Activated CD4-positive, alpha-beta T cell treated with anti-CD3 and anti-CD28 coated beads for 36 hours (primary cell): ENCODE results near the gene MUC20. TPM values are rescaled to one million over a fixed set of nuclear protein-coding genes. Genes with fewer than 3 reads are reported as not detected.
"Not testable (repeated sequence)": the region's sequence is repeated elsewhere in the genome, so short reads cannot be mapped to it uniquely, and the experiment has no call there.

ENCODE experiments used
- ATAC-seq: fragments of 200-7000 bp; cut with Tn5 transposase; one replicate; pipeline ENCODE4 v1.10.0; 2021; ENCODE audit warnings: mild to moderate bottlenecking, moderate library complexity
- CTCF ChIA-PET: fragments of 350-600 bp; sonication (Branson Sonifier 250); formaldehyde crosslinking; loops from one replicate; lab custom pipeline; 2021; ENCODE audit warnings: antibody characterized with exemption; lab: Charles Lee
- POLR2A ChIA-PET: fragments of 350-600 bp; sonication (Branson Sonifier 250); formaldehyde crosslinking; loops from one replicate; lab custom pipeline; 2021; ENCODE audit warnings: antibody characterized with exemption, inconsistent platforms; lab: Charles Lee
- DNase-seq: peaks from one replicate; pipeline ENCODE4 v3.0.0-alpha.2; 2020
- H3K27ac Mint-ChIP-seq: one replicate; pipeline ENCODE4 v1.8.0; 2021; ENCODE audit warnings: mixed read lengths
- H3K27me3 Mint-ChIP-seq: one replicate; pipeline ENCODE4 v1.8.0; 2021; ENCODE audit warnings: mixed read lengths
- H3K36me3 Mint-ChIP-seq: one replicate; pipeline ENCODE4 v1.8.0; 2021; ENCODE audit warnings: low read depth, mixed read lengths
- H3K4me1 Mint-ChIP-seq: one replicate; pipeline ENCODE4 v1.8.0; 2021; ENCODE audit warnings: mixed read lengths
- H3K4me3 Mint-ChIP-seq: one replicate; pipeline ENCODE4 v1.8.0; 2021; ENCODE audit warnings: mild to moderate bottlenecking, moderate library complexity, mixed read lengths
- H3K9me3 Mint-ChIP-seq: one replicate; pipeline ENCODE4 v1.8.0; 2021; ENCODE audit warnings: low read depth, mixed read lengths
- intact Hi-C, 2 experiments: fragments of 100-400 bp; cut with DNase I in 1 of 2; cut with micrococcal nuclease in 1 of 2; formaldehyde crosslinking; loops; one replicate each; pipeline versions ENCODE4 v1.14.2 to v1.15.1; 2022 to 2024; cut with DNase I, micrococcal nuclease
- microRNA-seq: library from miRNA; unstranded; fragments of <30 nt; microRNA quantifications from one replicate; pipeline ENCODE4 v1.2.0, GENCODE V29; 2021; ENCODE audit warnings: borderline replicate concordance
- total RNA-seq, 2 experiments: library from RNA; stranded (reverse); gene quantifications; one replicate each; pipeline ENCODE4 v1.2.3, GENCODE V29; 2021

The MUC20 gene
- total RNA-seq, 2 experiments from 2014 or later: 0.30 to 0.54 TPM

- H3K4me1 Mint-ChIP-seq, POLR2A ChIA-PET: not testable (repeated sequence)
Measured at GRCh38 chr3:195770841-195771645, 50.3 kb downstream of the MUC20 start.

GRCh38 chr3:195771646-195772300 lies 51.0 kb downstream of the MUC20 start:
- POLR2A ChIA-PET: no interaction called here
- H3K36me3 Mint-ChIP-seq: no peaks in the 10 kb centered on the region
- no peaks in the 10 kb centered on the region for H3K27me3 Mint-ChIP-seq
- DNase-seq: no peak
- CTCF ChIA-PET: no interaction called here
- no peaks in the 10 kb centered on the region for H3K4me1 Mint-ChIP-seq
- H3K27ac Mint-ChIP-seq: no peak overlapping the region
- intact Hi-C loops: no loop called here
- H3K9me3 Mint-ChIP-seq: no peaks in the 10 kb centered on the region
- no peak overlapping the region for H3K4me3 Mint-ChIP-seq
- ATAC-seq: peak; percentile 24

More at GRCh38 chr3:195770841-195771645, 50.3 kb downstream of the MUC20 start:
- DNase-seq (peak; percentile 45), ATAC-seq (peak; percentile 46)
- H3K36me3 Mint-ChIP-seq, H3K9me3 Mint-ChIP-seq, H3K27me3 Mint-ChIP-seq, CTCF ChIA-PET, intact Hi-C loops, H3K27ac Mint-ChIP-seq, H3K4me3 Mint-ChIP-seq: not testable (repeated sequence)

- POLR2A ChIA-PET: interaction anchor here (0.6 kb wide), 1 partner anchor 88 kb away, joined by 10 read pairs; no protein-coding TSS in a partner anchor
- no peak for ATAC-seq
- H3K9me3 Mint-ChIP-seq: peaks cover 10% of the 10 kb centered on the region
Measured at GRCh38 chr3:195773956-195774537, 53.3 kb downstream of the MUC20 start.

GRCh38 chr3:195774917-195775316 lies 54.1 kb downstream of the MUC20 start:
- peaks cover 12% of the 10 kb centered on the region for H3K9me3 Mint-ChIP-seq
- intact Hi-C loops: no loop called here
- CTCF ChIA-PET: no interaction called here
- H3K27me3 Mint-ChIP-seq: no peaks in the 10 kb centered on the region
- peaks cover 4% of the 10 kb centered on the region for H3K36me3 Mint-ChIP-seq
- POLR2A ChIA-PET: interaction anchor here (0.6 kb wide), 1 partner anchor 87 kb away, joined by 10 read pairs; no protein-coding TSS in a partner anchor
- no peak overlapping the region for H3K27ac Mint-ChIP-seq
- no peak overlapping the region for H3K4me3 Mint-ChIP-seq
- ATAC-seq (peak; percentile 15), DNase-seq (peak; percentile 54)
- peaks cover 9% of the 10 kb centered on the region for H3K4me1 Mint-ChIP-seq

More at GRCh38 chr3:195773956-195774537, 53.3 kb downstream of the MUC20 start:
- H3K4me1 Mint-ChIP-seq: peaks cover 6% of the 10 kb centered on the region
- intact Hi-C loops: no loop called here
- CTCF ChIA-PET: no interaction called here
- H3K27ac Mint-ChIP-seq: no peak overlapping the region
- DNase-seq: no peak
- H3K36me3 Mint-ChIP-seq: peaks cover under 1% of the 10 kb centered on the region
- H3K27me3 Mint-ChIP-seq: no peaks in the 10 kb centered on the region
- no peak overlapping the region for H3K4me3 Mint-ChIP-seq

- H3K27me3 Mint-ChIP-seq: no peaks in the 10 kb centered on the region
- H3K36me3 Mint-ChIP-seq: peaks cover 7% of the 10 kb centered on the region
- intact Hi-C loops: no loop called here
- ATAC-seq (no peak), DNase-seq (no peak)
- no peak overlapping the region for H3K4me3 Mint-ChIP-seq
- CTCF ChIA-PET: no interaction called here
- peaks cover 24% of the 10 kb centered on the region for H3K4me1 Mint-ChIP-seq
- POLR2A ChIA-PET: no interaction called here
- H3K9me3 Mint-ChIP-seq: peaks cover 30% of the 10 kb centered on the region
- H3K27ac Mint-ChIP-seq: peak overlapping the region; percentile 29
Measured at GRCh38 chr3:195777975-195778374, 57.2 kb downstream of the MUC20 start.

GRCh38 chr3:195781236-195781635 lies 60.5 kb downstream of the MUC20 start:
- ATAC-seq, CTCF ChIA-PET, POLR2A ChIA-PET, H3K27me3 Mint-ChIP-seq, DNase-seq, intact Hi-C loops, H3K4me3 Mint-ChIP-seq: not testable (repeated sequence)
- Mint-ChIP-seq H3K27ac (peak overlapping the region; percentile 56), H3K4me1 (peaks cover 49% of the 10 kb centered on the region), H3K36me3 (peaks cover 19% of the 10 kb centered on the region), H3K9me3 (peaks cover 49% of the 10 kb centered on the region)

Small RNAs within 50 kb of the gene (microRNA-seq; reads per million reads assigned to microRNA genes)
- 1.1 reads per million for gene MIR570

Other genes with a start within 250 kb of the MUC20 start
- gene PPP1R2, start 177.7 kb upstream of the MUC20 start, total RNA-seq: 100 to 1,000 TPM in 1 of 2 experiments, 10 to 100 TPM in 1; 77.0 to 134 TPM
- gene APOD, start 137.0 kb upstream of the MUC20 start, total RNA-seq: not detected
- gene MUC4, start 91.0 kb downstream of the MUC20 start, total RNA-seq: under 1 TPM; 0.09 to 0.14 TPM
- gene TNK2, start 187.6 kb downstream of the MUC20 start, total RNA-seq: 10 to 100 TPM; 49.9 to 54.2 TPM